Stimulated activated CD8-positive, alpha-beta memory T cell treated with anti-CD3 and anti-CD28 coated beads, Interleukin-4, amount 100 ng/mL, for 24 hours (primary cell): ENCODE results near the gene PLEKHM3.

ENCODE experiments used
- DNase-seq: peaks from one replicate; pipeline ENCODE4 v3.0.0-alpha.2; 2020; ENCODE audit warnings: low read depth

PLEKHM3 gene

GRCh38 chr2:207860685-207861084 lies 164.6 kb downstream of the PLEKHM3 start:
- DNase-seq: no peak

GRCh38 chr2:207855591-207855990 lies 169.7 kb downstream of the PLEKHM3 start:
- DNase-seq: no peak

GRCh38 chr2:207854484-207855440 lies 170.6 kb downstream of the PLEKHM3 start:
- DNase-seq: no peak

GRCh38 chr2:207852791-207853190 lies 172.5 kb downstream of the PLEKHM3 start:
- DNase-seq: no peak

- no peak for DNase-seq
Observed at GRCh38 chr2:207849443-207849842, 175.9 kb downstream of the PLEKHM3 start.

- DNase-seq: no peak
Observed at GRCh38 chr2:207848545-207848928, 176.8 kb downstream of the PLEKHM3 start.

GRCh38 chr2:207847807-207848544 lies 177.4 kb downstream of the PLEKHM3 start:
- DNase-seq: no peak

- no peak for DNase-seq
Observed at GRCh38 chr2:207847098-207847806, 178.1 kb downstream of the PLEKHM3 start.

GRCh38 chr2:207845202-207845864 lies 180.0 kb downstream of the PLEKHM3 start:
- DNase-seq: no peak

GRCh38 chr2:207844648-207845047 lies 180.7 kb downstream of the PLEKHM3 start:
- DNase-seq: no peak

GRCh38 chr2:207840101-207840500 lies 185.2 kb downstream of the PLEKHM3 start:
- DNase-seq: no peak

- no peak for DNase-seq
Observed at GRCh38 chr2:207839575-207839974, 185.8 kb downstream of the PLEKHM3 start.

- no peak for DNase-seq
Observed at GRCh38 chr2:207839028-207839427, 186.3 kb downstream of the PLEKHM3 start.

- DNase-seq: no peak
Observed at GRCh38 chr2:207836521-207837133, 188.7 kb downstream of the PLEKHM3 start.

- no peak for DNase-seq
Observed at GRCh38 chr2:207835805-207836204, 189.5 kb downstream of the PLEKHM3 start.

- DNase-seq: no peak
Observed at GRCh38 chr2:207833251-207833751, 192.0 kb downstream of the PLEKHM3 start.

GRCh38 chr2:207831584-207832248 lies 193.6 kb downstream of the PLEKHM3 start:
- DNase-seq: no peak

- no peak for DNase-seq
Observed at GRCh38 chr2:207830778-207831438, 194.4 kb downstream of the PLEKHM3 start.

GRCh38 chr2:207828361-207829057 lies 196.8 kb downstream of the PLEKHM3 start:
- no peak for DNase-seq
